H1 (cell line): ENCODE results near the gene PRG2. TPM values are rescaled to one million over a fixed set of nuclear protein-coding genes. Genes with fewer than 3 reads are reported as not detected.

Source experiments
- CTCF ChIA-PET: fragments of 300-600 bp; sonication (Branson Sonifier 250); formaldehyde crosslinking; loops from one replicate; lab custom pipeline; 2021; ENCODE audit not compliant: partially characterized antibody; lab: Charles Lee
- POLR2A ChIA-PET: fragments of 300-600 bp; sonication (Branson Sonifier 250); formaldehyde crosslinking; loops from one replicate; lab custom pipeline; 2021; ENCODE audit warnings: inconsistent platforms; ENCODE audit not compliant: partially characterized antibody; lab: Charles Lee
- DNase-seq, 2 experiments: peaks; one replicate each; pipeline versions ENCODE4 v3.0.0 to v3.0.0-alpha.2; 2010 to 2022; ENCODE audit warnings: low spot score in 2 of 2, low read depth in 1 of 2, mixed read lengths in 1 of 2
- FAIRE-seq: peaks from 2 replicates; lab custom pipeline; 2011; peaks lifted over from hg19 to GRCh38; lab: Jason Lieb, UNC
- H2AFZ ChIP-seq: 2 replicates; pipeline ENCODE4 v1.8.1; 2012; ENCODE audit warnings: low read length, inconsistent platforms
- H2AK5ac ChIP-seq: 2 replicates; pipeline ENCODE4 v1.6.1; 2013; ENCODE audit warnings: low read depth, low read length
- H2BK120ac ChIP-seq: replicated peaks from 2 replicates; pipeline ENCODE3; 2013; ENCODE audit warnings: low read depth, low read length, inconsistent platforms
- H2BK12ac ChIP-seq: 2 replicates; pipeline ENCODE4 v1.6.1; 2013; ENCODE audit warnings: low read depth, low read length
- H2BK15ac ChIP-seq: 2 replicates; pipeline ENCODE4 v1.6.1; 2013; ENCODE audit warnings: low read length
- H2BK20ac ChIP-seq: 2 replicates; pipeline ENCODE4 v1.6.1; 2013; ENCODE audit warnings: low read length
- H2BK5ac ChIP-seq: 2 replicates; pipeline ENCODE4 v1.6.1; 2013; ENCODE audit warnings: low read depth, low read length
- H3K14ac ChIP-seq: 2 replicates; pipeline ENCODE4 v1.6.1; 2013; ENCODE audit warnings: inconsistent platforms; ENCODE audit not compliant: insufficient read length
- H3K18ac ChIP-seq: 2 replicates; pipeline ENCODE4 v1.6.1; 2013; ENCODE audit warnings: low read length; ENCODE audit errors: extremely low read depth
- H3K23ac ChIP-seq: 2 replicates; pipeline ENCODE4 v1.6.1; 2013; ENCODE audit warnings: inconsistent platforms; ENCODE audit not compliant: insufficient read length
- H3K23me2 ChIP-seq: 2 replicates; pipeline ENCODE4 v1.6.1; 2013; ENCODE audit warnings: low read depth, low read length
- H3K27ac ChIP-seq: 2 replicates; pipeline ENCODE4 v1.6.1; 2011; ENCODE audit warnings: low read depth, low read length, inconsistent platforms
- H3K27me3 ChIP-seq, 4 experiments: replicated peaks in 1 of 4; 1 replicate in 1 of 4; 2 replicates in 3 of 4; pipeline versions ENCODE4 v1.6.1 to v1.8.1; 2011 to 2013; ENCODE audit warnings: low read length in 3 of 4, mild to moderate bottlenecking in 3 of 4, inconsistent platforms in 2 of 4, mixed read lengths in 2 of 4, moderate library complexity in 1 of 4; ENCODE audit not compliant: control insufficient read depth in 3 of 4, insufficient read depth in 3 of 4; ENCODE audit errors: extremely low read depth in 1 of 4
- H3K36me3 ChIP-seq, 4 experiments: 2 replicates each; pipeline versions ENCODE4 v1.6.1 to v1.8.1; 2011 to 2013; ENCODE audit warnings: mild to moderate bottlenecking in 4 of 4, low read length in 3 of 4, moderate library complexity in 2 of 4, control low read depth in 1 of 4, inconsistent platforms in 1 of 4; ENCODE audit not compliant: insufficient read depth in 4 of 4, control insufficient read depth in 2 of 4
- H3K4ac ChIP-seq: replicated peaks from 2 replicates; pipeline ENCODE3; 2013; ENCODE audit warnings: low read length, low read depth, mixed read lengths, inconsistent platforms; ENCODE audit not compliant: insufficient read length
- H3K4me1 ChIP-seq, 4 experiments: replicated peaks in 1 of 4; 1 replicate in 1 of 4; 2 replicates in 3 of 4; pipeline versions ENCODE4 v1.6.1 to v1.8.1; 2011 to 2013; ENCODE audit warnings: low read length in 3 of 4, inconsistent platforms in 2 of 4, mixed read lengths in 1 of 4; ENCODE audit not compliant: insufficient read depth in 4 of 4, control insufficient read depth in 3 of 4
- H3K4me2 ChIP-seq, 2 experiments: 2 replicates each; pipeline versions ENCODE4 v1.6.1 to v1.8.1; 2011 to 2013; ENCODE audit warnings: low read depth in 2 of 2, low read length in 2 of 2, control low read depth in 1 of 2, inconsistent platforms in 1 of 2, mild to moderate bottlenecking in 1 of 2; ENCODE audit not compliant: insufficient read depth in 1 of 2
- H3K4me3 ChIP-seq, 4 experiments: fragments of 200-600, 300-600 bp in 1 of 4; sonication (generic), shearing (Covaris generic), sonication (Bioruptor Twin) in 1 of 4; 2 replicates each; pipeline versions ENCODE4 v1.5.1 to v1.8.1; 2011 to 2016; ENCODE audit warnings: low read length in 4 of 4, low read depth in 3 of 4, control low read depth in 2 of 4, inconsistent platforms in 2 of 4, mild to moderate bottlenecking in 2 of 4, mixed read lengths in 1 of 4, moderate library complexity in 1 of 4; ENCODE audit not compliant: insufficient read depth in 2 of 4; ENCODE audit errors: extremely low read depth in 1 of 4
- H3K56ac ChIP-seq: replicated peaks from 2 replicates; pipeline ENCODE3; 2013; ENCODE audit warnings: low read depth, mild to moderate bottlenecking, mixed read lengths, low read length, inconsistent platforms; ENCODE audit not compliant: insufficient read length
- H3K79me1 ChIP-seq: 2 replicates; pipeline ENCODE4 v1.6.1; 2013; ENCODE audit warnings: low read depth, low read length, control low read depth
- H3K79me2 ChIP-seq, 2 experiments: 2 replicates each; pipeline versions ENCODE4 v1.6.1 to v1.8.1; 2012 to 2013; ENCODE audit warnings: low read length in 2 of 2, mild to moderate bottlenecking in 2 of 2, inconsistent platforms in 1 of 2; ENCODE audit not compliant: insufficient read depth in 2 of 2, control insufficient read depth in 1 of 2
- H3K9ac ChIP-seq, 4 experiments: replicated peaks in 1 of 4; 1 replicate in 1 of 4; 2 replicates in 3 of 4; pipeline versions ENCODE4 v1.6.1 to v1.8.1; 2011 to 2013; ENCODE audit warnings: low read depth in 3 of 4, low read length in 3 of 4, control low read depth in 2 of 4, mild to moderate bottlenecking in 2 of 4, moderate library complexity in 2 of 4, inconsistent platforms in 1 of 4; ENCODE audit errors: extremely low read depth in 1 of 4
- H3K9me3 ChIP-seq, 2 experiments: 2 replicates each; pipeline versions ENCODE4 v1.6.1 to v1.8.1; 2012 to 2013; ENCODE audit warnings: mild to moderate bottlenecking in 2 of 2, moderate library complexity in 2 of 2, control low read depth in 1 of 2, inconsistent platforms in 1 of 2, low read depth in 1 of 2, low read length in 1 of 2, mixed read lengths in 1 of 2; ENCODE audit not compliant: insufficient read depth in 2 of 2
- H4K20me1 ChIP-seq, 2 experiments: replicated peaks in 1 of 2; 2 replicates each; pipeline versions ENCODE3 to v1.8.1; 2011 to 2013; ENCODE audit warnings: inconsistent platforms in 2 of 2, low read length in 2 of 2, mild to moderate bottlenecking in 1 of 2; ENCODE audit not compliant: insufficient read depth in 2 of 2, control insufficient read depth in 1 of 2
- H4K5ac ChIP-seq: 2 replicates; pipeline ENCODE4 v1.6.1; 2013; ENCODE audit warnings: low read length, low read depth, mixed read lengths, inconsistent platforms; ENCODE audit not compliant: insufficient read length
- H4K8ac ChIP-seq: 2 replicates; pipeline ENCODE4 v1.8.0; 2013; ENCODE audit warnings: mild to moderate bottlenecking, moderate library complexity, low read length, inconsistent platforms; ENCODE audit not compliant: insufficient read depth; ENCODE audit errors: extremely low read depth
- H4K91ac ChIP-seq: replicated peaks from 2 replicates; pipeline ENCODE3; 2013; ENCODE audit warnings: low read length, mixed read lengths, inconsistent platforms; ENCODE audit not compliant: insufficient read length
- ATF3 ChIP-seq: IDR thresholded peaks from 2 replicates; pipeline ENCODE4 v1.6.1; 2011; ENCODE audit warnings: low read depth, mild to moderate bottlenecking, low read length; ENCODE audit not compliant: insufficient read depth
- HDAC2 ChIP-seq, 2 experiments: fragments of 300-600 bp in 1 of 2; sonication (generic) in 1 of 2; IDR thresholded peaks; 2 replicates each; pipeline ENCODE4 v1.6.1; 2011 to 2012; ENCODE audit warnings: low read depth in 2 of 2, low read length in 2 of 2, mild to moderate bottlenecking in 2 of 2, moderate library complexity in 2 of 2, borderline replicate concordance in 1 of 2, inconsistent platforms in 1 of 2
- JUN ChIP-seq: IDR thresholded peaks from 2 replicates; pipeline ENCODE4 v1.6.1; 2011; ENCODE audit warnings: low read depth, mild to moderate bottlenecking, improper control_type of control experiment, low read length
- MAFK ChIP-seq: IDR thresholded peaks from 2 replicates; pipeline ENCODE4 v1.6.1; 2012; ENCODE audit warnings: low read depth, mild to moderate bottlenecking, improper control_type of control experiment, low read length
- RBBP5 ChIP-seq: IDR thresholded peaks from 2 replicates; pipeline ENCODE4 v1.7.1; 2012; ENCODE audit warnings: low read depth, mild to moderate bottlenecking, inconsistent platforms, low read length, moderate library complexity, borderline replicate concordance
- SIRT6 ChIP-seq: IDR thresholded peaks from one replicate; pipeline ENCODE4 v1.7.1; 2012; ENCODE audit warnings: low read length, inconsistent platforms
- SP4 ChIP-seq: IDR thresholded peaks from 2 replicates; pipeline ENCODE4 v1.6.1; 2012; ENCODE audit warnings: low read length, inconsistent platforms
- TAF1 ChIP-seq: IDR thresholded peaks from 2 replicates; pipeline ENCODE4 v1.6.1; 2011; ENCODE audit warnings: mild to moderate bottlenecking, low read depth, low read length
- TAF7 ChIP-seq: optimal IDR thresholded peaks from 2 replicates; pipeline ENCODE3; 2011; ENCODE audit warnings: low read depth, mild to moderate bottlenecking, inconsistent platforms, low read length, moderate library complexity, borderline replicate concordance
- TBP ChIP-seq: IDR thresholded peaks from 2 replicates; pipeline ENCODE4 v1.6.1; 2011; ENCODE audit warnings: low read depth, low read length, improper control_type of control experiment
- YY1 ChIP-seq: IDR thresholded peaks from 2 replicates; pipeline ENCODE4 v1.6.1; 2011; ENCODE audit warnings: low read depth, mild to moderate bottlenecking, low read length
- WGBS, 2 experiments: shearing (Covaris generic) in 1 of 2; methylation state at CpG; one replicate each; pipeline versions ENCODE4 v1.1.6 to v1.1.7; 2013 to 2015; ENCODE audit warnings: low lambda C conversion rate in 2 of 2, mixed read lengths in 2 of 2, inconsistent platforms in 1 of 2, low coverage in 1 of 2, missing lambda C conversion rate in 1 of 2; ENCODE audit not compliant: insufficient replicate concordance in 2 of 2, insufficient coverage in 1 of 2, insufficient read length in 1 of 2; ENCODE audit errors: extremely low coverage in 1 of 2, missing lambda C conversion rate in 1 of 2; 5-methylcytosine and 5-hydroxymethylcytosine counted together
- polyA plus RNA-seq, 7 experiments: library from polyadenylated mRNA; depleted of rRNA in 3 of 7; stranded (reverse) in 5 of 7; unstranded in 2 of 7; fragments of >200 nt in 5 of 7; fragments of 200-250 nt in 2 of 7; gene quantifications; 1 replicate in 5 of 7; 2 replicates in 1 of 7; 4 replicates in 1 of 7; pipeline versions ENCODE4 v1.2.1 to v1.2.3, GENCODE V29; 2011 to 2013; ENCODE audit warnings: missing spikeins in 2 of 7, mixed read lengths in 2 of 7
- total RNA-seq: library from RNA; stranded (reverse); fragmentation: NEBNext Ultra II Directional; extraction: Animal tissue kit (Norgen Biotek cat#: 25700); gene quantifications from 2 replicates; pipeline ENCODE4 v1.2.1, GENCODE V29; 2021

The PRG2 gene
- total and polyA plus RNA-seq, 2 of the 8 experiments (the other 6 are each of a cell fraction or from before 2014, with no cell fraction given) = 0.32 TPM; not detected in 1

GRCh38 chr11:57360991-57361390 is 29.5 kb downstream of the PRG2 start:
- H3K4me3 ChIP-seq = no peak overlapping the region
- H3K27me3 ChIP-seq = no peaks in the 10 kb centered on the region; a peak in 1 of 7 replicates
- no peaks in the 10 kb centered on the region for H3K36me3 ChIP-seq
- H3K56ac ChIP-seq = no peak overlapping the region
- no peak overlapping the region for H3K18ac ChIP-seq
- no peaks in the 10 kb centered on the region for H3K9me3 ChIP-seq
- no peak overlapping the region for H4K91ac ChIP-seq
- no peak overlapping the region for H4K8ac ChIP-seq
- no peaks in the 10 kb centered on the region for H4K20me1 ChIP-seq
- H2BK20ac ChIP-seq = no peak overlapping the region
- no peak overlapping the region for H3K4ac ChIP-seq
- no peak overlapping the region for H4K5ac ChIP-seq
- H3K23ac ChIP-seq = no peak overlapping the region
- H3K4me1 ChIP-seq = peaks cover 7 to 19% (median 11%) of the 10 kb centered on the region in 4 experiments
- H3K4me2 ChIP-seq = no peak overlapping the region
- H2AK5ac ChIP-seq = no peak overlapping the region
- no peak overlapping the region for H3K14ac ChIP-seq
- POLR2A ChIA-PET = interaction anchor here (2.9 kb wide), 1 partner anchor 35 kb away, joined by 10 read pairs; the partner anchor contains the start of gene TNKS1BP1
- no peak overlapping the region for H2BK15ac ChIP-seq
- no peaks in the 10 kb centered on the region for H3K79me1 ChIP-seq
- CTCF ChIA-PET = interaction anchor here (0.6 to 4.9 kb wide), 8 partner anchors 10 to 131 kb away, joined by 3 to 24 read pairs (median 4); no protein-coding TSS in a partner anchor
- H2BK120ac ChIP-seq = no peak overlapping the region
- FAIRE-seq = no peak
- no peak overlapping the region for H2BK5ac ChIP-seq
- H3K27ac ChIP-seq = no peak overlapping the region
- no peak overlapping the region for H2BK12ac ChIP-seq
- 86% methylated on average over 8 of the region's 8 CpGs; no CpG with 5 or more reads in 1 of the 2 experiments for WGBS, 2 experiments
- no peaks in the 10 kb centered on the region for H3K23me2 ChIP-seq
- DNase-seq = no peak
- H3K9ac ChIP-seq = no peak overlapping the region
- no peak overlapping the region for H2AFZ ChIP-seq
- no peaks in the 10 kb centered on the region for H3K79me2 ChIP-seq
- TF ChIP-seq TAF1 (no peak), HDAC2 (IDR thresholded peaks at IDR 0.05; ENCODE audit: borderline replicate concordance in 1 of 2, low read depth in 2 of 2, low read length in 2 of 2) (no peak), RBBP5 (no peak), YY1 (no peak), SIRT6 (no peak), JUN (no peak), SP4 (no peak), TBP (no peak), ATF3 (no peak), MAFK (no peak), TAF7 (no peak)
